Measurements from ENCODE around the gene RPLP2. TPM values are rescaled to one million over a fixed set of nuclear protein-coding genes. Genes with fewer than 3 reads are reported as not detected.

Gene RPLP2
- total and polyA plus RNA-seq, 2 of the 4 experiments (the other 2 are of a cell fraction), result 59.9 to 1,897 TPM

DNA sequence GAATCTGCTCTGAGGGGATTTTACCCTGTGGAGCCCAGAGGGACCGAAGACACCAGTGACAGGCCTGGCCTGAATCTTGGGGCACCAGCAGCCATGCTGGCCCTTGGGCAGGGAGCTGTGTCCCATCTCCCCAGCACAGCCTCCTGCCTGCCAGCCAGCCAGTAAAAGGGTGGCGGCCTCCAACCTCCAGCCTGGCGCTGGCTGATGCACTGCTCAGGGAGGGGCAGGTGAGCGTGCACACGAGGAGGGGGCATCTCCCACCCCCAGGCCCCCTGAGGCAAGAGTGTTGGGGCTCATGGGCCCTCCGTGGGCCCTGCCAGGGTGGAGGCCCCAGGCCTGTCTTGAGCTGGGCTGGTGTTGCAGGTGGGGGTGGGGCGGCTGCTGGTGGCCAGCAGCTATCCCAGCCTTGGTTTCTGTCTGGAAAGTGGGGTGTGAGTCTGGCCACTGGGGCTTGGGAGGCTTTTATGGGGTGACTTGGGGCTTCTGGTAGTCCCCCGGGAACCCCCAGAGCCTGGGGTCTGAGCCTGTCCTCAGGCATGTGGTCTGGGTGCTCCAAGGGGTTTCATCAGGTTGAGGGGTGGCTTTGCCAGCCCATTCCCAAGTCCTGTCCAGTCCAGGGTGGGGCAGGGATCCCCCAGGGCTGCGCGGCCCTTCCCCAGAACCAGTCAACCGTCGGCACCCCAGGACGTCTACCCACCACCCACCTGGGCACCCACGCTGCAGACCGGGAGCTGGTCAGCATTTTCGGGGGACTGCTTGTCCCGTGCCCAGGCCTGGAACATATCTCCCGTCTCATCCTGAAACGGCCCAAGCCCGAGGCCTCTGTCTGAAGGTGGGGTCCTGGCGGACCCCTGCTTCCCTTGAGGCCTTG lies 50.7 kb downstream of the RPLP2 start:
- in situ Hi-C loops (cut with MboI; ENCODE audit: low sequenced_read_pairs), result no loop called here
- TF ChIP-seq, protein P1, sequence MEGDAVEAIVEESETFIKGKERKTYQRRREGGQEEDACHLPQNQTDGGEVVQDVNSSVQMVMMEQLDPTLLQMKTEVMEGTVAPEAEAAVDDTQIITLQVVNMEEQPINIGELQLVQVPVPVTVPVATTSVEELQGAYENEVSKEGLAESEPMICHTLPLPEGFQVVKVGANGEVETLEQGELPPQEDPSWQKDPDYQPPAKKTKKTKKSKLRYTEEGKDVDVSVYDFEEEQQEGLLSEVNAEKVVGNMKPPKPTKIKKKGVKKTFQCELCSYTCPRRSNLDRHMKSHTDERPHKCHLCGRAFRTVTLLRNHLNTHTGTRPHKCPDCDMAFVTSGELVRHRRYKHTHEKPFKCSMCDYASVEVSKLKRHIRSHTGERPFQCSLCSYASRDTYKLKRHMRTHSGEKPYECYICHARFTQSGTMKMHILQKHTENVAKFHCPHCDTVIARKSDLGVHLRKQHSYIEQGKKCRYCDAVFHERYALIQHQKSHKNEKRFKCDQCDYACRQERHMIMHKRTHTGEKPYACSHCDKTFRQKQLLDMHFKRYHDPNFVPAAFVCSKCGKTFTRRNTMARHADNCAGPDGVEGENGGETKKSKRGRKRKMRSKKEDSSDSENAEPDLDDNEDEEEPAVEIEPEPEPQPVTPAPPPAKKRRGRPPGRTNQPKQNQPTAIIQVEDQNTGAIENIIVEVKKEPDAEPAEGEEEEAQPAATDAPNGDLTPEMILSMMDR (conservative IDR thresholded peaks at IDR 0.05; ENCODE audit: low read depth, low read length), result no peak
- TF ChIP-seq CEBPB (IDR thresholded peaks at IDR 0.05; ENCODE audit: low read depth, low read length) (no peak), MXI1 (IDR thresholded peaks at IDR 0.05; ENCODE audit: borderline replicate concordance, low read depth, low read length) (no peak), RCOR1 (IDR thresholded peaks at IDR 0.05; ENCODE audit: insufficient replicate concordance, low read length) (no peak), RFX5 (IDR thresholded peaks at IDR 0.05; ENCODE audit: low read depth, low read length) (no peak), SMC3 (IDR thresholded peaks at IDR 0.05; ENCODE audit: low read depth, low read length) (no peak), NFE2L2 (IDR thresholded peaks at IDR 0.05; ENCODE audit: low read depth, low read length) (no peak), RAD21 (IDR thresholded peaks at IDR 0.05; ENCODE audit: low read length) (no peak), FOS (IDR thresholded peaks at IDR 0.05; ENCODE audit: low read depth, low read length) (no peak), MAFK (IDR thresholded peaks at IDR 0.05; ENCODE audit: low read depth, low read length) (no peak), MAZ (IDR thresholded peaks at IDR 0.05; ENCODE audit: borderline replicate concordance, low read depth, low read length) (no peak)
- TF ChIP-seq, protein P2, sequence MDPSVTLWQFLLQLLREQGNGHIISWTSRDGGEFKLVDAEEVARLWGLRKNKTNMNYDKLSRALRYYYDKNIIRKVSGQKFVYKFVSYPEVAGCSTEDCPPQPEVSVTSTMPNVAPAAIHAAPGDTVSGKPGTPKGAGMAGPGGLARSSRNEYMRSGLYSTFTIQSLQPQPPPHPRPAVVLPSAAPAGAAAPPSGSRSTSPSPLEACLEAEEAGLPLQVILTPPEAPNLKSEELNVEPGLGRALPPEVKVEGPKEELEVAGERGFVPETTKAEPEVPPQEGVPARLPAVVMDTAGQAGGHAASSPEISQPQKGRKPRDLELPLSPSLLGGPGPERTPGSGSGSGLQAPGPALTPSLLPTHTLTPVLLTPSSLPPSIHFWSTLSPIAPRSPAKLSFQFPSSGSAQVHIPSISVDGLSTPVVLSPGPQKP (IDR thresholded peaks at IDR 0.05; ENCODE audit: borderline replicate concordance, low read depth, low read length), result no peak
- TF ChIP-seq, protein P3, sequence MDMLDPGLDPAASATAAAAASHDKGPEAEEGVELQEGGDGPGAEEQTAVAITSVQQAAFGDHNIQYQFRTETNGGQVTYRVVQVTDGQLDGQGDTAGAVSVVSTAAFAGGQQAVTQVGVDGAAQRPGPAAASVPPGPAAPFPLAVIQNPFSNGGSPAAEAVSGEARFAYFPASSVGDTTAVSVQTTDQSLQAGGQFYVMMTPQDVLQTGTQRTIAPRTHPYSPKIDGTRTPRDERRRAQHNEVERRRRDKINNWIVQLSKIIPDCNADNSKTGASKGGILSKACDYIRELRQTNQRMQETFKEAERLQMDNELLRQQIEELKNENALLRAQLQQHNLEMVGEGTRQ (IDR thresholded peaks at IDR 0.05; ENCODE audit: low read depth, low read length), result no peak

More for the DNA sequence above, 50.7 kb downstream of the RPLP2 start:
- intact Hi-C loops (cut with micrococcal nuclease) (no loop called here), dilution Hi-C loops (cut with HindIII; ENCODE audit: low sequenced_read_pairs, unreplicated experiment) (no loop called here)
- no peak overlapping the region for H3K14ac ChIP-seq (replicated peaks; ENCODE audit: low read depth, low read length)
- H2AFZ ChIP-seq (replicated peaks; ENCODE audit: low read length, poor library complexity), result no peak overlapping the region
- no peak overlapping the region; the same call in 1 of the 2 replicates for H3K4me2 ChIP-seq (ENCODE audit: low read depth, low read length)
- no peak overlapping the region for H3K4ac ChIP-seq (ENCODE audit: low read depth, low read length)
- BruUV-seq (replicated peaks), result no TSS peak
- H2BK120ac ChIP-seq (ENCODE audit: low read depth, low read length), result no peak overlapping the region
- H3K56ac ChIP-seq (ENCODE audit: extremely low read depth, insufficient read depth, low read length), result no peak overlapping the region
- no peaks in the 10 kb centered on the region for H3K9me3 ChIP-seq (ENCODE audit: control insufficient read depth, insufficient read depth, low read length)
- peak overlapping the region; percentile 53 for H2AK9ac ChIP-seq (replicated peaks; ENCODE audit: low read depth, low read length, poor library complexity)
- H4K20me1 ChIP-seq (ENCODE audit: insufficient read depth, low read length), result peaks cover 60% of the 10 kb centered on the region
- no peaks in the 10 kb centered on the region for H3K27me3 ChIP-seq (ENCODE audit: control insufficient read depth, insufficient read depth, low read length)
- ATAC-seq (ENCODE audit: low read depth), result no peak
- H2BK15ac ChIP-seq (ENCODE audit: low read depth, low read length), result no peak overlapping the region
- no peak overlapping the region for H4K5ac ChIP-seq (ENCODE audit: low read depth, low read length)
- peaks cover 31% of the 10 kb centered on the region for H3K36me3 ChIP-seq (ENCODE audit: control insufficient read depth, insufficient read depth, low read length)
- no peak overlapping the region for H3K18ac ChIP-seq (ENCODE audit: low read depth, low read length)
- H3K79me1 ChIP-seq (ENCODE audit: low read depth in 1 of 2, low read length in 2 of 2), result peaks cover 24 to 81% of the 10 kb centered on the region in 2 experiments
- 0 out of 4 replicates have a peak overlapping the region, but pooled peaks of 1 of the 2 experiments have one; percentile 57 for H4K8ac ChIP-seq (ENCODE audit: low read depth in 2 of 2, low read length in 2 of 2)
- no peak overlapping the region for H4K91ac ChIP-seq (ENCODE audit: insufficient read depth, low read depth, low read length)
- H3K27ac ChIP-seq (ENCODE audit: insufficient read depth, low read length), result no peak overlapping the region
- ChIA-PET POLR2A (ENCODE audit: unreplicated experiment) (interaction anchor here (0.6 to 1.3 kb wide), 2 partner anchors 16 to 723 kb away, joined by 3 to 12 read pairs; no protein-coding TSS in a partner anchor), CTCF (interaction anchor here (0.6 kb wide), 1 partner anchor 38 kb away, joined by 3 read pairs; no protein-coding TSS in a partner anchor)
- no peak overlapping the region for H3K9ac ChIP-seq (ENCODE audit: low read depth, low read length)
- 83% methylated on average over 11 of the region's 21 CpGs; no CpG with 5 or more reads in 1 of the 2 experiments for WGBS, 2 experiments (ENCODE audit: extremely low coverage in 2 of 2, insufficient read length in 1 of 2)
- H2AK5ac ChIP-seq (ENCODE audit: low read depth, low read length), result peak overlapping the region; percentile 31; the same call in 1 of the 2 replicates
- H2BK5ac ChIP-seq (ENCODE audit: low read depth, low read length, poor library complexity, severe bottlenecking), result no peak overlapping the region
- no peak overlapping the region for H3K23ac ChIP-seq (ENCODE audit: low read depth, low read length)
- no peak overlapping the region for H3K4me3 ChIP-seq (ENCODE audit: insufficient read depth, low read depth, low read length)
- H3K9me1 ChIP-seq (ENCODE audit: insufficient read depth, low read length), result peaks cover 3% of the 10 kb centered on the region; the same call in 1 of the 2 replicates
- no peak for DNase-seq
- H2BK20ac ChIP-seq (ENCODE audit: low read depth, low read length), result no peak overlapping the region
- peaks cover 12% of the 10 kb centered on the region for H3K4me1 ChIP-seq (ENCODE audit: control insufficient read depth, insufficient read depth, low read length)
